Liver (tissue), 9 donors: ENCODE measurements around the gene WDR7. TPM values are rescaled to one million over a fixed set of nuclear protein-coding genes. Genes with fewer than 3 reads are reported as not detected.

Experiments used
- DNase-seq: peaks from one replicate; pipeline ENCODE4 v3.0.0-alpha.2; 2017; ENCODE audit warnings: low spot score
- H3K27ac ChIP-seq, 2 donors: one replicate each; pipeline ENCODE4 v1.7.0; 2013; ENCODE audit warnings: inconsistent platforms in 2 of 2, low read length in 2 of 2, control low read depth in 1 of 2, low read depth in 1 of 2, mild to moderate bottlenecking in 1 of 2
- H3K27me3 ChIP-seq, 4 donors: one replicate each; pipeline versions ENCODE4 v1.6.1 to v1.7.0; 2013; ENCODE audit warnings: low read length in 3 of 4, inconsistent platforms in 1 of 4, mild to moderate bottlenecking in 1 of 4, moderate library complexity in 1 of 4; ENCODE audit not compliant: control insufficient read depth in 4 of 4, insufficient read depth in 4 of 4
- H3K36me3 ChIP-seq, 4 donors: one replicate each; pipeline versions ENCODE4 v1.6.1 to v1.7.0; 2013; ENCODE audit warnings: low read length in 3 of 4, mild to moderate bottlenecking in 3 of 4, low read depth in 1 of 4, moderate library complexity in 1 of 4; ENCODE audit not compliant: control insufficient read depth in 4 of 4, insufficient read depth in 3 of 4
- H3K4me1 ChIP-seq, 4 donors: one replicate each; pipeline versions ENCODE4 v1.6.1 to v1.7.0; 2013; ENCODE audit warnings: low read length in 3 of 4, mild to moderate bottlenecking in 3 of 4, moderate library complexity in 1 of 4; ENCODE audit not compliant: control insufficient read depth in 4 of 4, insufficient read depth in 4 of 4
- H3K4me3 ChIP-seq, 3 donors: one replicate each; pipeline versions ENCODE4 v1.6.1 to v1.7.0; 2013; ENCODE audit warnings: low read length in 3 of 3, control low read depth in 1 of 3, low read depth in 1 of 3, mild to moderate bottlenecking in 1 of 3
- H3K9ac ChIP-seq, 2 donors: one replicate each; pipeline ENCODE4 v1.7.0; 2013; ENCODE audit warnings: low read length in 2 of 2, mild to moderate bottlenecking in 2 of 2, moderate library complexity in 2 of 2, control low read depth in 1 of 2, low read depth in 1 of 2
- H3K9me3 ChIP-seq, 4 donors: one replicate each; pipeline versions ENCODE4 v1.6.1 to v1.7.0; 2013; ENCODE audit warnings: low read length in 3 of 4; ENCODE audit not compliant: control insufficient read depth in 4 of 4
- EGR1 ChIP-seq, 2 donors: IDR thresholded peaks; 2 replicates each; pipeline ENCODE4 v1.6.1; 2016 to 2018; ENCODE audit warnings: antibody characterized with exemption in 2 of 2, low read depth in 2 of 2
- FOXA2 ChIP-seq: IDR thresholded peaks from 2 replicates; pipeline ENCODE4 v1.6.1; 2016; ENCODE audit warnings: antibody characterized with exemption
- GABPA ChIP-seq, 2 donors: IDR thresholded peaks in 1 of 2; conservative IDR thresholded peaks in 1 of 2; 2 replicates each; pipeline ENCODE4 v1.6.1; 2016; ENCODE audit warnings: antibody characterized with exemption in 2 of 2, mild to moderate bottlenecking in 1 of 2, moderate library complexity in 1 of 2
- HNF4A ChIP-seq, 2 donors: conservative IDR thresholded peaks; 2 replicates each; pipeline ENCODE4 v1.6.1; 2016; ENCODE audit warnings: antibody characterized with exemption in 2 of 2, mild to moderate bottlenecking in 2 of 2
- HNF4G ChIP-seq: IDR thresholded peaks from 2 replicates; pipeline ENCODE4 v1.6.1; 2016; ENCODE audit warnings: antibody characterized with exemption
- JUND ChIP-seq, 2 donors: IDR thresholded peaks; 2 replicates each; pipeline ENCODE4 v1.6.1; 2016; ENCODE audit warnings: antibody characterized with exemption in 2 of 2
- NR2F2 ChIP-seq: IDR thresholded peaks from 2 replicates; pipeline ENCODE4 v1.6.1; 2016; ENCODE audit warnings: antibody characterized with exemption
- RAD21 ChIP-seq, 2 donors: IDR thresholded peaks; 2 replicates each; pipeline ENCODE4 v1.6.1; 2016; ENCODE audit warnings: antibody characterized with exemption in 2 of 2, mild to moderate bottlenecking in 2 of 2
- RXRA ChIP-seq, 2 donors: IDR thresholded peaks; 2 replicates each; pipeline ENCODE4 v1.6.1; 2017 to 2018; ENCODE audit warnings: antibody characterized with exemption in 2 of 2, mild to moderate bottlenecking in 1 of 2
- SP1 ChIP-seq: IDR thresholded peaks from 2 replicates; pipeline ENCODE4 v1.6.1; 2018; ENCODE audit warnings: antibody characterized with exemption, mild to moderate bottlenecking
- TAF1 ChIP-seq: conservative IDR thresholded peaks from 2 replicates; pipeline ENCODE4 v1.6.1; 2016; ENCODE audit warnings: antibody characterized with exemption, mild to moderate bottlenecking
- YY1 ChIP-seq: IDR thresholded peaks from 2 replicates; pipeline ENCODE4 v1.6.1; 2016; ENCODE audit warnings: antibody characterized with exemption, mild to moderate bottlenecking
- WGBS: extraction: QIAGEN DNeasy Blood & Tissue Kit; methylation state at CpG from one replicate; pipeline ENCODE4 v1.1.7; 2013; 5-methylcytosine and 5-hydroxymethylcytosine counted together
- polyA plus RNA-seq, 2 donors: library from polyadenylated mRNA; stranded (reverse) in 1 of 2; unstranded in 1 of 2; fragments of 200-250 nt in 1 of 2; fragments of >200 nt in 1 of 2; fragmentation: Nextera tagmentation in 1 of 2; extraction: Ambion mirVana in 1 of 2; gene quantifications; one replicate each; pipeline versions ENCODE4 v1.2.1 to v1.2.3, GENCODE V29; 2013 to 2015
- total RNA-seq, 2 donors: library from RNA; depleted of rRNA; stranded (reverse); fragments of >200 nt; gene quantifications; one replicate each; pipeline ENCODE4 v1.2.3, GENCODE V29; 2014
- TF ChIP-seq, protein P1 (sequence below): fragments of 150-350 bp; IDR thresholded peaks from 2 replicates; pipeline ENCODE4 v1.5.1; 2017; ENCODE audit warnings: improper control_type of control experiment, low read depth, low read length; ENCODE audit not compliant: missing input control
- TF ChIP-seq, protein P2 (sequence below): IDR thresholded peaks from 2 replicates; pipeline ENCODE4 v1.6.1; 2016; ENCODE audit warnings: antibody characterized with exemption
- TF ChIP-seq, protein P3 (sequence below): IDR thresholded peaks from 2 replicates; pipeline ENCODE4 v1.6.1; 2016; ENCODE audit warnings: antibody characterized with exemption
- TF ChIP-seq, protein P4 (sequence below): IDR thresholded peaks from 2 replicates; pipeline ENCODE4 v1.6.1; 2016; ENCODE audit warnings: antibody characterized with exemption, mild to moderate bottlenecking
- TF ChIP-seq, protein P5 (sequence below): IDR thresholded peaks from 2 replicates; pipeline ENCODE4 v1.6.1; 2016; ENCODE audit warnings: antibody characterized with exemption
- donor health status: healthy.
- donor health status: healthy.
- donor health status: healthy.
- donor health status: healthy.
- donor health status: healthy.

Gene WDR7
- total and polyA plus RNA-seq, 4 donors: 4.5 to 26.6 (median 13.2) TPM

DNA sequence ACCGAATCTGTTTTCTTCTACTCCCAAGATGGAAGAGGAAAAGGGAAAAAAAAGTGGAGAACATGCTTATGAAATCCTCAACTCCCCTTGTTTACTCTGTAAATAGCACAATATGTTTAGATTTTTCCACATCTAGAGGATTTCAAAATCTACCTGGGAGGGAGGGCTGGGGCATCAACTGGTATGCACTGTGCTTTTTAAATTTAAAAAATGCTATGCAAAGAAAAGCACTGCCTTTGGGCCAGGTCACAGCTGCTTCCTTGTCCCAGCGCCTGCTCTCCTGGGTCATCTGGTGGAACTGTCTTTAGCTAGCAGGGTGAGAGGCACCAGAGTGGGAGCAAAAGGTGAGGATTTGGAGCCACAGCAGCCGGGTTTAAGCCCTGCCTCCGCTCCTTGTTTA lies 407.6 kb downstream of the WDR7 start:
- 68% methylated on average over 4 of the region's 4 CpGs for WGBS
- Histone ChIP-seq H3K4me1 (no peaks in the 10 kb centered on the region), H3K9ac (no peak overlapping the region), H3K9me3 (no peaks in the 10 kb centered on the region), H3K36me3 (no peaks in the 10 kb centered on the region), H3K4me3 (no peak overlapping the region), H3K27ac (no peak overlapping the region), H3K27me3 (no peaks in the 10 kb centered on the region)
- no peak for DNase-seq
- no peak for TF ChIP-seq GABPA (IDR thresholded peaks at IDR 0.05 in 1 of 2, conservative IDR thresholded peaks at IDR 0.05 in 1 of 2)

DNA sequence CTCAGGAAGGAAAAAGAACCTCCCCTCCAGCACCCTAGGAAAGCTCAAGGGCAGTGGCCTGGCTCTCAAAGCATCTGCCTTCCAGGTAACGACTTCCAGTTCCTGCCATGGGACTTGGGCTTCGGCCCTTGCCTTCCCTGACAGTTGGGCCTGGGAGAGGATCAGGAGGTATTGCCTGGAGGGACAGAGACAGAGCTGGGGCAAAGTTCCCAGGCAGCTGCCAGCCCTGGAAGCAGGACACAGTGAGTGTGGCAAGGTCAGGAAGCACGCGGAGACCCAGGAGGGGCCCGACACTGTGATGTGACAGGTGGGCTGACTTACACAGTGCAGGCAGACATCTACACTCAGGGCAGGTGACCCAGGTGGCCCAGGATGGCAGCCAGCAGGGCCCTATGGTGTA lies 408.2 kb downstream of the WDR7 start:
- H3K4me1 ChIP-seq: no peaks in the 10 kb centered on the region
- H3K9me3 ChIP-seq: no peaks in the 10 kb centered on the region
- 85% methylated on average over 5 of the region's 5 CpGs for WGBS
- TF ChIP-seq EGR1 (IDR thresholded peaks at IDR 0.05; ENCODE audit: low read depth in 2 of 2) (no peak), HNF4A (conservative IDR thresholded peaks at IDR 0.05) (no peak), TAF1 (no peak), HNF4G (no peak), SP1 (peak; percentile 26)
- H3K27ac ChIP-seq: no peak overlapping the region
- H3K27me3 ChIP-seq: no peaks in the 10 kb centered on the region
- no peak overlapping the region for H3K9ac ChIP-seq
- H3K36me3 ChIP-seq: no peaks in the 10 kb centered on the region
- no peak for DNase-seq
- no peak overlapping the region for H3K4me3 ChIP-seq

DNA sequence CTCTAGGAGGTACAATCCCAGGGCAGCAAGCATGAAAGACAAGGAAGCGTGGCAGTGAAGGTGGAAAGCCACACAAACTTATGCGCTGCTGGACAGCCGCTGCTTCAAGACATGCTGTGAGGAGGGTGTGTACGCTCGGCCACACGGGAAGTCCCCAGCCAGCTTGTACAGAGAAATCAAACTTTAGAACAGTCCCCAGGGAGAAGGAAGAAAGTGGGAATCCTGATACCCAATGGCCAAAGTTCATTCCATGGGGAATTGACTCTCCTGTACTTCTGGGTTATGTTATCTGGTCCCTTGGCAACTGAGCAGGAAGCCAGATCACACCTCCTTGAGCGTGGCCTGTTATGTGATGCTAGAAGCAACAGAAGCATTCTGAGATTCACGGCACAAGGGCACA lies 409.7 kb downstream of the WDR7 start:
- no peak overlapping the region for H3K9ac ChIP-seq
- no peak overlapping the region for H3K4me3 ChIP-seq
- no peak for DNase-seq
- H3K27ac ChIP-seq: no peak overlapping the region
- H3K36me3 ChIP-seq: no peaks in the 10 kb centered on the region
- TF ChIP-seq NR2F2: no peak
- no peak for TF ChIP-seq RXRA (IDR thresholded peaks at IDR 0.05)
- TF ChIP-seq TAF1: no peak
- no peak for TF ChIP-seq GABPA (IDR thresholded peaks at IDR 0.05 in 1 of 2, conservative IDR thresholded peaks at IDR 0.05 in 1 of 2)
- TF ChIP-seq HNF4G: no peak
- TF ChIP-seq, protein P1, sequence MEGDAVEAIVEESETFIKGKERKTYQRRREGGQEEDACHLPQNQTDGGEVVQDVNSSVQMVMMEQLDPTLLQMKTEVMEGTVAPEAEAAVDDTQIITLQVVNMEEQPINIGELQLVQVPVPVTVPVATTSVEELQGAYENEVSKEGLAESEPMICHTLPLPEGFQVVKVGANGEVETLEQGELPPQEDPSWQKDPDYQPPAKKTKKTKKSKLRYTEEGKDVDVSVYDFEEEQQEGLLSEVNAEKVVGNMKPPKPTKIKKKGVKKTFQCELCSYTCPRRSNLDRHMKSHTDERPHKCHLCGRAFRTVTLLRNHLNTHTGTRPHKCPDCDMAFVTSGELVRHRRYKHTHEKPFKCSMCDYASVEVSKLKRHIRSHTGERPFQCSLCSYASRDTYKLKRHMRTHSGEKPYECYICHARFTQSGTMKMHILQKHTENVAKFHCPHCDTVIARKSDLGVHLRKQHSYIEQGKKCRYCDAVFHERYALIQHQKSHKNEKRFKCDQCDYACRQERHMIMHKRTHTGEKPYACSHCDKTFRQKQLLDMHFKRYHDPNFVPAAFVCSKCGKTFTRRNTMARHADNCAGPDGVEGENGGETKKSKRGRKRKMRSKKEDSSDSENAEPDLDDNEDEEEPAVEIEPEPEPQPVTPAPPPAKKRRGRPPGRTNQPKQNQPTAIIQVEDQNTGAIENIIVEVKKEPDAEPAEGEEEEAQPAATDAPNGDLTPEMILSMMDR: no peak
- TF ChIP-seq FOXA2: no peak
- TF ChIP-seq RAD21 (IDR thresholded peaks at IDR 0.05): no peak
- no peak for TF ChIP-seq SP1
- TF ChIP-seq, protein P2, sequence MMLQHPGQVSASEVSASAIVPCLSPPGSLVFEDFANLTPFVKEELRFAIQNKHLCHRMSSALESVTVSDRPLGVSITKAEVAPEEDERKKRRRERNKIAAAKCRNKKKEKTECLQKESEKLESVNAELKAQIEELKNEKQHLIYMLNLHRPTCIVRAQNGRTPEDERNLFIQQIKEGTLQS: no peak
- no peak for TF ChIP-seq EGR1 (IDR thresholded peaks at IDR 0.05; ENCODE audit: low read depth in 2 of 2)
- TF ChIP-seq, protein P3, sequence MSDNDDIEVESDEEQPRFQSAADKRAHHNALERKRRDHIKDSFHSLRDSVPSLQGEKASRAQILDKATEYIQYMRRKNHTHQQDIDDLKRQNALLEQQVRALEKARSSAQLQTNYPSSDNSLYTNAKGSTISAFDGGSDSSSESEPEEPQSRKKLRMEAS: no peak
- TF ChIP-seq, protein P4, sequence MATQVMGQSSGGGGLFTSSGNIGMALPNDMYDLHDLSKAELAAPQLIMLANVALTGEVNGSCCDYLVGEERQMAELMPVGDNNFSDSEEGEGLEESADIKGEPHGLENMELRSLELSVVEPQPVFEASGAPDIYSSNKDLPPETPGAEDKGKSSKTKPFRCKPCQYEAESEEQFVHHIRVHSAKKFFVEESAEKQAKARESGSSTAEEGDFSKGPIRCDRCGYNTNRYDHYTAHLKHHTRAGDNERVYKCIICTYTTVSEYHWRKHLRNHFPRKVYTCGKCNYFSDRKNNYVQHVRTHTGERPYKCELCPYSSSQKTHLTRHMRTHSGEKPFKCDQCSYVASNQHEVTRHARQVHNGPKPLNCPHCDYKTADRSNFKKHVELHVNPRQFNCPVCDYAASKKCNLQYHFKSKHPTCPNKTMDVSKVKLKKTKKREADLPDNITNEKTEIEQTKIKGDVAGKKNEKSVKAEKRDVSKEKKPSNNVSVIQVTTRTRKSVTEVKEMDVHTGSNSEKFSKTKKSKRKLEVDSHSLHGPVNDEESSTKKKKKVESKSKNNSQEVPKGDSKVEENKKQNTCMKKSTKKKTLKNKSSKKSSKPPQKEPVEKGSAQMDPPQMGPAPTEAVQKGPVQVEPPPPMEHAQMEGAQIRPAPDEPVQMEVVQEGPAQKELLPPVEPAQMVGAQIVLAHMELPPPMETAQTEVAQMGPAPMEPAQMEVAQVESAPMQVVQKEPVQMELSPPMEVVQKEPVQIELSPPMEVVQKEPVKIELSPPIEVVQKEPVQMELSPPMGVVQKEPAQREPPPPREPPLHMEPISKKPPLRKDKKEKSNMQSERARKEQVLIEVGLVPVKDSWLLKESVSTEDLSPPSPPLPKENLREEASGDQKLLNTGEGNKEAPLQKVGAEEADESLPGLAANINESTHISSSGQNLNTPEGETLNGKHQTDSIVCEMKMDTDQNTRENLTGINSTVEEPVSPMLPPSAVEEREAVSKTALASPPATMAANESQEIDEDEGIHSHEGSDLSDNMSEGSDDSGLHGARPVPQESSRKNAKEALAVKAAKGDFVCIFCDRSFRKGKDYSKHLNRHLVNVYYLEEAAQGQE: no peak
- TF ChIP-seq, protein P5, sequence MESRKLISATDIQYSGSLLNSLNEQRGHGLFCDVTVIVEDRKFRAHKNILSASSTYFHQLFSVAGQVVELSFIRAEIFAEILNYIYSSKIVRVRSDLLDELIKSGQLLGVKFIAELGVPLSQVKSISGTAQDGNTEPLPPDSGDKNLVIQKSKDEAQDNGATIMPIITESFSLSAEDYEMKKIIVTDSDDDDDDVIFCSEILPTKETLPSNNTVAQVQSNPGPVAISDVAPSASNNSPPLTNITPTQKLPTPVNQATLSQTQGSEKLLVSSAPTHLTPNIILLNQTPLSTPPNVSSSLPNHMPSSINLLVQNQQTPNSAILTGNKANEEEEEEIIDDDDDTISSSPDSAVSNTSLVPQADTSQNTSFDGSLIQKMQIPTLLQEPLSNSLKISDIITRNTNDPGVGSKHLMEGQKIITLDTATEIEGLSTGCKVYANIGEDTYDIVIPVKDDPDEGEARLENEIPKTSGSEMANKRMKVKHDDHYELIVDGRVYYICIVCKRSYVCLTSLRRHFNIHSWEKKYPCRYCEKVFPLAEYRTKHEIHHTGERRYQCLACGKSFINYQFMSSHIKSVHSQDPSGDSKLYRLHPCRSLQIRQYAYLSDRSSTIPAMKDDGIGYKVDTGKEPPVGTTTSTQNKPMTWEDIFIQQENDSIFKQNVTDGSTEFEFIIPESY: no peak
- TF ChIP-seq YY1: no peak
- no peak for TF ChIP-seq JUND (IDR thresholded peaks at IDR 0.05)
- no peaks in the 10 kb centered on the region for H3K9me3 ChIP-seq
- 85% methylated on average over 8 of the region's 8 CpGs for WGBS
- no peaks in the 10 kb centered on the region for H3K27me3 ChIP-seq
- H3K4me1 ChIP-seq: no peaks in the 10 kb centered on the region
